Stimulated activated CD4-positive, alpha-beta T cell treated with anti-CD3 and anti-CD28 coated beads, Interleukin-4, amount 100 ng/mL, for 1 hour (primary cell): ENCODE results near the gene KHDC3L.
"Not testable (repeated sequence)": the region's sequence is repeated elsewhere in the genome, so short reads cannot be mapped to it uniquely, and the experiment has no call there.

Experiments
- DNase-seq: peaks from one replicate; pipeline ENCODE4 v3.0.0-alpha.2; 2020

The KHDC3L gene

DNA sequence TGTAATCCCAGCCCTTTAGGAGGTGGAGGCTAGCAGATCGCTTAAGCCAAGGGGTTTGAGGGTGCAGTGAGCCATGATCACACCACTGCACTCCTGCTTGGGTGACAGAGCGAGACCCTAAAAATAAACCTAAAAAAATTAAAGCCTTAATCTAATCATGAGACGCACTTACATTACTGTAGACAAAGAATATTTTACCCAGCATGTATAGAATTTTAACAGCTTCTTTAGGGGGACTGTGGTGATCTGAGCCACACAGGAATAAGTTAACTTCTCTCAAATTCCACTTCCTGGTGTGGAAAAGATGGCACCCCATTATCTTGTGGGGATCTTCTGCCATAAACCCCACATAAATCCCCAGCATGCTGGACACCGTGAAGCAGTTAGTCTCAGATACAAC lies 9.5 kb downstream of the KHDC3L start:
- DNase-seq: no peak

- DNase-seq: no peak
Observed at GRCh38 chr6:73372516-73372915, 10.1 kb downstream of the KHDC3L start.

DNA sequence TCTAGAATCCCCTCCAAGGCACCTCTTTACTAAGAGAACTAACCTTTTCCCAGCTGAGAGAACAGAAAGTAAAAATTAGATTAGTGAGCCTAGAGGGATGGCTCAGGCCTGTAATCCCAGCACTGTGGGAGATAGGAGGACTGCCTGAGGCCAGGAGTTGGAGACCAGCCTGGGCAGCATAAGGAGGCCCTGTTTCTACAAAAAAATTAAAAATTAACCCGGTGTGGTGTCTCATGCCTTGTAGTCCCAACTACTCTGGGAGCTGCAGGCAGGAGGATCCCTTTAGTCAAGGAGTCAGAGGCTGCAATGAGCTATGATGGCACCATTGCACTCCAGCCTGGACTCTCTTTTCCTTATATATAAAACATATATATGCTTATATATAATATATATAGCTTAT lies 12.8 kb downstream of the KHDC3L start:
- DNase-seq: no peak

- no peak for DNase-seq
Observed at GRCh38 chr6:73377225-73377624, 14.8 kb downstream of the KHDC3L start.

DNA sequence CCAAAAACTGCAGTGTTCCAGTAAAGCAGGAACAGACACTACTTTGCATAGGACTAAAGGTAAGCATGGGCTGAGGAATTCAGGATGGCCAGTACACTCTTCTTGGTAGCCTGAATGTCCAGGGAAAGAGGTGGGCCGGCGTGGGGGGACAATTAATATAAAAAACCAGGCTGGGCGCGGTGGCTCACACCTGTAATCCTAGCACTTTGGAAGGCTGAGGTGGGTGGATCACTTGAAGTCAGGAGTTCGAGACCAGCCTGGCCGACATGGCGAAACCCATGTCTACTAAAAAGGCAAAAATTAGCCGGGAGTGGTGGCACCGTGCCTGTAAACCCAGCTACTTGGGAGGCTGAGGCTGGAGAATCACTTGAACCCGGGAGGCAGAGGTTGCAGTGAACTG lies 19.1 kb downstream of the KHDC3L start:
- DNase-seq: not testable (repeated sequence)

DNA sequence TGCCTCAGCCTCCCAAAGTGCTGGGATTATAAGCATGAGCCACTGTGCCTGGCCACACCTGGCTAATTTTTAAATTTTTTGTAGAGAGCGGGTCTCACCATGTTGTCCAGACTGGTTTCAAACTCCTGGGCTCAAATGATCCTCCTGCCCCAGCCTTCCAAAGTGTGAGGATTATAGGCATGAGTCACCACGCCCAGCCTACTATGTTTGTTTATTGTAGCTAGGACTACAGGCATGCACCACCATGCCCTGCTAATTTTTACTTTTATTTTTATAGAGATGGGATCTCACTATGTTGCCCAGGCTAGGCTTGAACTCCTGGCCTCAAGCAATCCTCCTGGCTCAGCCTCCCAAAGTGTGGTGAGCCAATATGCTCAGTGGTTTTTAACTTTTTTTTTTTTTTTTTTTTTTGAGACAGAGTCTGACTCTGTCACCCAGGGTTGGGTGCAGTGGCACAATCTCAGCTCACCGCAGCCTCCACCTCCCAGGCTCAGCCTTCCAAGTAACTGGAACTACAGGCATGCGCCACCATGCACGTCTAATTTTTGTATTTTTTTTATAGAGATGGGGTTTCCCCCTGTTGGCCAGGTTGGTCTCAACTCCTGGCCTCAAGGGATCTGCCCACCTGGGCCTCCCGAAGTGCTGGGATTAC lies 20.1 kb downstream of the KHDC3L start:
- no peak for DNase-seq

DNA sequence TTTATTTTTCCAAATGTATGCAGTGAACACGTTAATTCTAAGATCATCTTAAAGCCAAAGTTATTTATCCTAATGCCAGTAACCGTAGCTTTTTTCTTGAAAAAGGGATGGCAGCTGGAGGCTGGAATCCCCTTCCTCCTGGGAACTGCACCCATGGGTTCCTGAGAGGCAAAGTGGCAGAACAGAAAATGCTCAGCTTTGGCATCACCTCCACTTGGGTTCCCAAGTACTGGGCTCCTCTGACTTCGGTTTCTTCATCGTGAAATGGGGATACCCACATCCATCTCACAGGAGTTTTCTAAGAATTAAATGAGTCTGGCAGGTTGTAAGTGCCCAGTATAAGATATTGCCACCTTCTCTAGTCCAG lies 26.0 kb downstream of the KHDC3L start:
- DNase-seq: no peak

- peak; percentile 36 for DNase-seq
Observed at GRCh38 chr6:73388800-73389512, 26.5 kb downstream of the KHDC3L start.

DNA sequence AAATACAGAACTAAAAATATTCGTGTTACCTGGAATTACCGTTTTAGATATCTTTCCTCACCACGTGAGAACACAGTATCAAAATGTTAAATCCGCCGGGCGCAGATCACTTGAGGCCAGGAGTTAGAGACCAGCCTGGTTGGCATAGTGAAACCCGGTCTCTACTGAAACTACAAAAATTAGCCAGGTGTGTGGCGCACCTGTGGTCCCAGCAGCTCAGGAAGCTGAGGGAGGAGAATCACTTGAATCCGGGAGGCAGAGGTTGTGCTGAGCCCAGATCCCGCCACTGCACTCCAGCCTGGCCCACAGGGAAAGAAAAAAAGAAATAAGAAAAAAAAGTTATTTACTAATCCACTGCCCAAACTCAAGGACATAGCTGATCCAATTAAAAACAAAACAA lies 27.4 kb downstream of the KHDC3L start:
- no peak for DNase-seq

GRCh38 chr6:73391675-73392074 lies 29.2 kb downstream of the KHDC3L start:
- DNase-seq: no peak

- not testable (repeated sequence) for DNase-seq
Observed at GRCh38 chr6:73392188-73392587, 29.7 kb downstream of the KHDC3L start.

GRCh38 chr6:73393278-73393677 lies 30.8 kb downstream of the KHDC3L start:
- no peak for DNase-seq

- peak; percentile 42 for DNase-seq
Observed at GRCh38 chr6:73394577-73395354, 32.3 kb downstream of the KHDC3L start, which contains the start of gene DDX43. DDX43 (plus strand) TSS chr6:73394828; CDS start chr6:73394906, 78 bp downstream.

DNA sequence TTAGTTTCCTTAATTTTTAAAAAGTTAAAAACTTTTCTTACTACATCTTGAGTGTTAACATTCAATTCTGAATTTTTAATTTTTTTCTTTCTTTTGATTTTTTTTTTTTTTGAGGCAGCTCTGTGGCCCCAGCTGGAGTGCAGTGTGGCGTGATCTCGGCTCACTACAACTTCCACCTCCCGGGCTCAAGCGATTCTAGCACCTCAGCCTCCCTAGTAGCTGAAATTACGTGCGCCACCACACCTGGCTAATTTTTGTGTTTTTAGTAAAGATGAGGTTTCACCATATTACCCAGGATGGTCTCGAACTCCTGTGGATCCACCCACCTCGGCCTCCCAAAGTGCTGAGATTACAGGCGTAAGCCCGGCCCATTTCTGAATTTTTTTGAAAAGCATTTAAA lies 33.4 kb downstream of the KHDC3L start:
- DNase-seq: no peak

- DNase-seq: no peak
Observed at GRCh38 chr6:73400656-73401055, 38.2 kb downstream of the KHDC3L start.

- DNase-seq: no peak
Observed at GRCh38 chr6:73409395-73409794, 46.9 kb downstream of the KHDC3L start.

- DNase-seq: no peak
Observed at GRCh38 chr6:73413102-73413501, 50.6 kb downstream of the KHDC3L start.
